Measurements from ENCODE around the gene PLSCR1. TPM values are rescaled to one million over a fixed set of nuclear protein-coding genes. Genes with fewer than 3 reads are reported as not detected.
A peak's percentile ranks its signal among the peaks of the same experiment; 100 is the strongest.

PLSCR1 gene
- total RNA-seq, 3 donors from 2014 or later = 119 to 264 (median 180) TPM

GRCh38 chr3:146581951-146582467 lies 37.6 kb upstream of the PLSCR1 start:
- Histone ChIP-seq H3K4me1 (ENCODE audit: low read depth) (no peaks in the 10 kb centered on the region), H3K36me3 (ENCODE audit: low read depth) (no peaks in the 10 kb centered on the region), H3K4me3 (no peak overlapping the region), H3K9me3 (peaks cover 5% of the 10 kb centered on the region)
- intact Hi-C loops (cut with DNase I, micrococcal nuclease) = no loop called here
- DNase-seq = no peak
- no peak for TF ChIP-seq CTCF (IDR thresholded peaks at IDR 0.05)
- ATAC-seq = no peak

GRCh38 chr3:146581080-146581601 lies 36.7 kb upstream of the PLSCR1 start:
- Histone ChIP-seq H3K36me3 (ENCODE audit: low read depth) (no peaks in the 10 kb centered on the region), H3K4me3 (no peak overlapping the region), H3K4me1 (ENCODE audit: low read depth) (no peaks in the 10 kb centered on the region), H3K9me3 (peaks cover 5% of the 10 kb centered on the region)
- no peak for DNase-seq
- ATAC-seq = no peak
- intact Hi-C loops (cut with DNase I, micrococcal nuclease) = no loop called here
- no peak for TF ChIP-seq CTCF (IDR thresholded peaks at IDR 0.05)

DNA sequence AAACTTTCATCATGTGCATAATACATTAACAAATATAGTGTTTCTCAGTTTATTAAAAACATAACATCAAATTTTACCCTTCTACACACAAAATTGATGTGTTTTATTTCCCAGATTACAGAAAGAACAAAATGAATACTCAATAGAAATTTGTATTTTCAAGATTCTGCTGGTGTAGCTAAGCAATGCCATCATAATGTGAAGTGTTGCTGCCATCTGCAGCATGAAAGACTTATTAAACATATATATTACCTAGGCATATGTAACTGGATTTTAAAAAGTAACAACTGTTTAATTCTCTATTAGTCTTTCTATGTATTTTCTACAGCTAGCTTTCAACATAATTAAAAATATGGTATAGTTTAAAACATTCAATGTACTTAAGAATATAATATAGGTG lies 33.3 kb upstream of the PLSCR1 start:
- DNase-seq = peak in 1 of 3 donors; percentile 72

DNA sequence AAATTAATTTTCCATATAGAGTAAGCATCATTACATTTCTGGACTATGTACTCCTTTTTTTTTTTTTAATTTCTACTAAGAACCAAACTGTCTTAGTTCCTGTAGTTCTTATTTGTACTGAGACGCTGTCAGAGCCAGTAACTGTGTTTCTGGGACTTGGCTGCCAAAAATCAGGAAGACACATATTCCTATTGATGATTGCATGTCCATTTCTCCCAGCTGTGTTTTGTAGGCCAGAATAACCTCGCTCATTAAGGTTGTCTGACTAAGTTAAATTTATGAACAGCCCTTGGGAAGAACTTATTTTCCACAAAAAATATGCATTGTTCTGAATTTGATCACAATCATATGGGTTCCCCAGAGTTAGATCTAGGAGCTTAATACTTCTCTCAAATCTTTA lies 31.2 kb upstream of the PLSCR1 start:
- DNase-seq (no peak), ATAC-seq (no peak)
- Histone ChIP-seq H3K36me3 (ENCODE audit: low read depth) (no peaks in the 10 kb centered on the region), H3K4me1 (ENCODE audit: low read depth) (no peaks in the 10 kb centered on the region), H3K9me3 (no peaks in the 10 kb centered on the region), H3K4me3 (no peak overlapping the region)
- TF ChIP-seq CTCF (IDR thresholded peaks at IDR 0.05) = no peak
- intact Hi-C loops (cut with DNase I, micrococcal nuclease) = loop anchor here in 1 of 2 donors (10.0 kb wide), 1 partner anchor 361 kb away; no protein-coding TSS in a partner anchor

More for the DNA sequence above, 33.3 kb upstream of the PLSCR1 start:
- Histone ChIP-seq H3K9me3 (peaks cover 2% of the 10 kb centered on the region), H3K4me1 (ENCODE audit: low read depth) (no peaks in the 10 kb centered on the region), H3K36me3 (ENCODE audit: low read depth) (no peaks in the 10 kb centered on the region), H3K4me3 (no peak overlapping the region)
- TF ChIP-seq CTCF (IDR thresholded peaks at IDR 0.05) = no peak
- intact Hi-C loops (cut with DNase I, micrococcal nuclease) = loop anchor here in 1 of 2 donors (10.0 kb wide), 1 partner anchor 363 kb away; no protein-coding TSS in a partner anchor
- peak; percentile 66 for ATAC-seq

DNA sequence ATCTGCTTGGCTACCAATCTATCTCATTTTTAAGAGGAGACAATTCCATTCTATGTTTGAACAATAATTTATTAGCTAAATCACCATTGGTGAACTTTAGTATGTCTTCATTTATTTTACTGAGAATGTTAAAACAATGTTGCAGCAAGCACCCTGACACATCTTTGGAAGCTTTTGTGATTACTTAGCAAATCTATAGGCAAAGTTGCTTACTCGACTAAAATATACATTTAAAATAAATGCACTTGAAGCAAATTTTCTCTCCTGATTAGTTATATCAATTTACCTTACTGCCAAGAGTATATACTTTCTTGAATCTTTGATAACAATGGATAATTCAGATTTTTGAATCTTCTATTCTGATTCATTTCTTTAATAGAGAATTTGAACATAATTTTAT lies 29.8 kb upstream of the PLSCR1 start:
- TF ChIP-seq CTCF (IDR thresholded peaks at IDR 0.05) = no peak
- Histone ChIP-seq H3K9me3 (no peaks in the 10 kb centered on the region), H3K4me3 (no peak overlapping the region), H3K4me1 (ENCODE audit: low read depth) (no peaks in the 10 kb centered on the region), H3K36me3 (ENCODE audit: low read depth) (no peaks in the 10 kb centered on the region)
- DNase-seq (no peak), ATAC-seq (no peak)
- intact Hi-C loops (cut with DNase I, micrococcal nuclease) = loop anchor here in 1 of 2 donors (10.0 kb wide), 1 partner anchor 359 kb away; no protein-coding TSS in a partner anchor

All from mucosa of descending colon (tissue), 3 donors.